Measurements from ENCODE around the gene LRRC36.

Gene LRRC36

DNA sequence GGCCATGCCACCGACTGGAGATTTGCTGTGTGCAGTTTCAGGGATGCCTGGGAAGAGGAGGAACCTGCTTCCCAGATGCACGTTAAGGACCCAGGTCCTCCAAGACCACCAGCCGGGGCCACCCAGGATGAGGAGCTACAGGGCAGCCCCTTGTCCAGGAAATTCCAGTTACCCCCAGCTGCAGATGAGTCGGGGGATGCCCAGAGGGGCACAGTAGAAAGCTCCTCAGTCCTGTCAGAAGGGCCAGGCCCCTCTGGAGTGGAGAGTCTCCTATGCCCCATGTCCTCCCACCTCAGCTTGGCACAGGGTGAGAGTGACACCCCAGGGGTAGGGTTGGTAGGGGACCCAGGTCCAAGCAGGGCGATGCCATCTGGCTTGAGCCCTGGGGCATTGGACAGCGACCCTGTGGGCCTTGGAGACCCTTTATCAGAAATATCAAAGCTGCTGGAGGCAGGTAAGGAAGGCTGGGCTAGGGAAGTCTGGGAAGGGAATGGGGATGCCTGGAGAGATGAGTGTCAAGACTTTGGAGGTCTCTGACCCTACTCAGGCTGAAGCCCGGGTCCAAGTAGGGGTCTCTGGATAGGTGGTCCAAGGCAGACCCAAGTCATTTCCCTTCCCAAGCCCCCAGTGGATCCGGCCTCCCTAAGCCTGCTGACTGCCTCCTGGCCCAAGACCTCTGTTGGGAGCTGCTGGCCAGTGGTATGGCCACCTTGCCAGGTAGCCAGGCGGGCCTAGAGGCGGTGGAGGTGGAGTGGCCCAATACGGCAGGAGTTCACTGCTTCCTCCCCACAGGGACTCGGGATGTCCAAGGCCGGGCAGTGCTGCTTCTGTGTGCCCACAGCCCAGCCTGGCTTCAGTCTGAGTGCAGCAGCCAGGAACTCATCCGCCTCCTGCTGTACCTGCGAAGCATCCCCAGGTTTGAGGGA, 46.3 kb upstream of the LRRC36 start:
- TF ChIP-seq, protein P1, sequence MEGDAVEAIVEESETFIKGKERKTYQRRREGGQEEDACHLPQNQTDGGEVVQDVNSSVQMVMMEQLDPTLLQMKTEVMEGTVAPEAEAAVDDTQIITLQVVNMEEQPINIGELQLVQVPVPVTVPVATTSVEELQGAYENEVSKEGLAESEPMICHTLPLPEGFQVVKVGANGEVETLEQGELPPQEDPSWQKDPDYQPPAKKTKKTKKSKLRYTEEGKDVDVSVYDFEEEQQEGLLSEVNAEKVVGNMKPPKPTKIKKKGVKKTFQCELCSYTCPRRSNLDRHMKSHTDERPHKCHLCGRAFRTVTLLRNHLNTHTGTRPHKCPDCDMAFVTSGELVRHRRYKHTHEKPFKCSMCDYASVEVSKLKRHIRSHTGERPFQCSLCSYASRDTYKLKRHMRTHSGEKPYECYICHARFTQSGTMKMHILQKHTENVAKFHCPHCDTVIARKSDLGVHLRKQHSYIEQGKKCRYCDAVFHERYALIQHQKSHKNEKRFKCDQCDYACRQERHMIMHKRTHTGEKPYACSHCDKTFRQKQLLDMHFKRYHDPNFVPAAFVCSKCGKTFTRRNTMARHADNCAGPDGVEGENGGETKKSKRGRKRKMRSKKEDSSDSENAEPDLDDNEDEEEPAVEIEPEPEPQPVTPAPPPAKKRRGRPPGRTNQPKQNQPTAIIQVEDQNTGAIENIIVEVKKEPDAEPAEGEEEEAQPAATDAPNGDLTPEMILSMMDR (IDR thresholded peaks at IDR 0.05; ENCODE audit: low read depth, low read length, missing control alignments), result no peak
- H3K4me3 ChIP-seq (ENCODE audit: low read depth, low read length), result no peak overlapping the region
- DNase-seq (ENCODE audit: low read depth), result no peak

DNA sequence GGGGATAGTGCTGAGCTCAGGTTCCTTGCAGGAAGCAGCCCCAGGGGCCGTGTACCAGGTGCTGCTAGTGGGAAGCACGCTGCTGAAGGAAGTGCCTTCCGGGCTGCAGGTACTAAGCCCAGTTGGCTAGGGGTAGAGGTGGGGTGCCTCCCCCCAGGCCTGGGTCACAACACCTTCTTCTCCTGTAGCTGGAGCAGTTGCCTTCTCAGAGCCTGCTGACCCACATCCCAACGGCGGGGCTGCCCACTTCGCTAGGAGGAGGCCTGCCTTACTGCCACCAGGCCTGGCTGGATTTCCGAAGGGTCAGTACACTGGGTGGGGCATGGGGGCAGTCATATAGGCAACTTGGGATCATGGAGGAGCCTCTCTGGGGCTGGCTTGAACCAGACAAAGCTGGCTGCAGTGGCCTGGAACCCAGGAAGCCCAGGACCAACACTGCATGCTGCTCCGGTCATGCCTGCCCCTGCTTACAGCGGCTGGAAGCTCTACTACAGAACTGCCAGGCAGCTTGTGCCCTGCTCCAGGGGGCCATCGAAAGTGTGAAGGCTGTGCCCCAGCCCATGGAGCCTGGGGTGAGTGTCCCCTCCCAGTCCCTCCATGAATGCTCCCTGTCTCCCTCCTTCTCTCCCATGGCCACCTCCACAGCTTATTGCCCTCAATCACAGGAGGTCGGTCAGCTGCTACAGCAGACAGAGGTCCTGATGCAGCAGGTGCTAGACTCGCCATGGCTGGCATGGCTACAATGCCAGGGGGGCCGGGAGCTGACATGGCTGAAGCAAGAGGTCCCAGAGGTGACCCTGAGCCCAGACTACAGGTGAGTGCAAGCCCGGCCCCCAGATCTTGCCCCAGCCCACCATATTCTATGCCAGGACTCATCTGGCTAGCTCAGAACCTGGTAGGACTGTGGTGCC, 44.8 kb upstream of the LRRC36 start:
- no peak overlapping the region for H3K4me3 ChIP-seq (ENCODE audit: low read depth, low read length)
- TF ChIP-seq, protein P1 (IDR thresholded peaks at IDR 0.05; ENCODE audit: low read depth, low read length, missing control alignments), result no peak
- no peak for DNase-seq (ENCODE audit: low read depth)

DNA sequence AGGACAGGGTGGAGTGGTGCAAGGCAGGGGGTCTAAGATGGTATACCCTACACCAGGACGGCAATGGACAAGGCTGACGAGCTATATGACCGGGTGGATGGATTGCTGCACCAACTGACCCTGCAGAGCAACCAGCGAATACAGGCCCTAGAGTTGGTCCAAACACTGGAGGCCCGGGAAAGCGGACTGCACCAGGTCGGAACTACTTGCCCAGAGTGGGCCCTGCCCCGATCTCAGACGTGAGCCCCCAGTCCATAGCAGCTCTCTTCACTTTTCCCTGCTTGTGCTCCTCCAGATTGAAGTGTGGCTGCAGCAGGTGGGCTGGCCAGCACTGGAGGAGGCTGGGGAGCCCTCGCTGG, 44.2 kb upstream of the LRRC36 start:
- H3K4me3 ChIP-seq (ENCODE audit: low read depth, low read length), result no peak overlapping the region
- TF ChIP-seq, protein P1 (IDR thresholded peaks at IDR 0.05; ENCODE audit: low read depth, low read length, missing control alignments), result no peak
- DNase-seq (ENCODE audit: low read depth), result no peak

DNA sequence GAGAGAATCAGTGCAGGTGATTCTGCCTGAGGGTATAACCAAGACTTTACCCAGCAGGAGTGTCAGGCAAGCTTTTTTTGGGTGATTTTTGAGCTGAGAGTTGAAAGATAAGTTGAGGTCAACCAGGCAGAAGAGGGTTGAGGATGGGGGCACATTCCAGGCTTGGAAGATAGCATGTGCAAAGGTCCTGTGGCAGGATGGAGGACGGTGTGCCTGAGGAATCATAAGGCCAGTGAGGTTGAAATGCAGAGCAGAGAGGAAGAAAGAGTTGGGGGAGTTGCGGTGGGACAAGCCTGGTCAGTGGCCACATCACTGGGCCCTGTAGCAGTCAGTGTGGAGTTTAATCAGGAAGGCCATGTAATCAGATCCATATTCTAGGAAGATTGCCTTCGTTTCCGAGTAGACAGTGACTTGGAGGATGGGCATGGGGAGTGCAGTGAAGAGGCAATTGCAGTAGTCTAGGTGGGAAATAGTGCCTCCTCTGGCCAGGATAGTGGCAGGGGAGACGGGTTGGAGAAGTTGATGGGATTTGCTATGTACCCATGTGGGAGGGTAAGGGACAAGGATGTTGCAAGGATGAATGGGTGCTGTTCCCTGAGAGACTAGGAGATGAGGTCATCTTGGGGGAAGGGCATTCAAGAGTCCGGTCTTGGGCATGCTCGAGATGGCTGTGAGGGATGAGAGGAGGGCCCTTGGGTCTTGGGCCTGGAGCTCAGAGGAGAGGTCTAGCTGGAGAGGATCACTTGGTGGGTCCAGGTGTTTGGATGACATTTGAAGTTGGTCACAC, 43.4 kb upstream of the LRRC36 start:
- DNase-seq (ENCODE audit: low read depth), result no peak
- H3K4me3 ChIP-seq (ENCODE audit: low read depth, low read length), result no peak overlapping the region
- TF ChIP-seq, protein P1 (IDR thresholded peaks at IDR 0.05; ENCODE audit: low read depth, low read length, missing control alignments), result no peak

DNA sequence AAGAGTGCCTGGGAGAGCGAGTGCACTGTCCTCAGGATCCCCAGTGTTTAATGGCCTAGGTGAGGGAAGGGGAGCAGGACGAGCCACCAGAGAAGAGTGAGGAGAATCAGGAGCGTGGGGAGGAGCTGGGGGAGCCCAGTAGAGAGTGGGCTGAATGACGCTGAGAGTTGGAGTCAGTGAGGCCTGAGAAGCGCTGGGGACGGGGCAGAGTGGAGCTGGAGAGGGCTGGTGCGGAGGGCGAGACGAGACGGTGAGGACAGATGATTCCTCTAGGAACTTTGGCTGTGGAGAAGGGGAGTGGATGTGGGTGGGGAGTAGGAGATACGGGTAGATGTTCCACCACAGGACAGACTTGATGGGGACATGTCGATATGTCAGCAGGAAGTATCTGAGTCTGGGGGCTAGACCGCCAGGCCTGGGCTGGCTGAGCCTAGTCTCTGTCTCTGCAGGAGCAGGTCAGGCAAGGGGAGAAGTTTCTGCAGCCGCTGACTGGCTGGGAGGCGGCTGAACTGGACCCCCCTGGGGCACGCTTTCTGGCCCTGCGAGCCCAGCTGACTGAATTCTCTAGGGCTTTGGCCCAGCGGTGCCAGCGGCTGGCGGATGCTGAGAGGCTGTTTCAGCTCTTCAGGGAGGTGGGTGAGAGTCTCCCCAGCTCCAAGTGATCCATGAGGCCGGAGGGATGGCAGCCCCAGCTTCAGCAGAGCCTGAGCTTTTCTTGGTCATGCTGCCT, 42.6 kb upstream of the LRRC36 start:
- TF ChIP-seq, protein P1 (IDR thresholded peaks at IDR 0.05; ENCODE audit: low read depth, low read length, missing control alignments), result no peak
- H3K4me3 ChIP-seq (ENCODE audit: low read depth, low read length), result no peak overlapping the region
- no peak for DNase-seq (ENCODE audit: low read depth)
